Measurements from ENCODE around the gene GZMM. TPM values are rescaled to one million over a fixed set of nuclear protein-coding genes. Genes with fewer than 3 reads are reported as not detected.

Gene GZMM
- total and polyA plus RNA-seq, 7 donors, result 0.11 to 0.23 (median 0.14) TPM; not detected in 4

- intact Hi-C loops (cut with DNase I), result no loop called here
- Histone ChIP-seq H3K27ac (no peak overlapping the region), H3K27me3 (ENCODE audit: insufficient read depth in 3 of 3, low read length in 2 of 3) (peaks cover 0 to 3% (median 0%) of the 10 kb centered on the region in 3 donors), H3K4me1 (no peaks in the 10 kb centered on the region), H3K4me3 (no peak overlapping the region), H3K9me3 (no peaks in the 10 kb centered on the region), H3K36me3 (ENCODE audit: insufficient read depth in 1 of 2, low read depth in 1 of 2) (peaks cover 0 to 2% of the 10 kb centered on the region in 2 donors)
- WGBS, 3 donors, result 79 to 82% (median 80%) methylated on average over 25 to 26 of the region's 26 CpGs
- no peak for DNase-seq
- no peak for TF ChIP-seq CTCF (IDR thresholded peaks at IDR 0.05)
- ATAC-seq, result no peak
Observed at GRCh38 chr19:547836-548720, 4.2 kb downstream of the GZMM start.

- H3K36me3 ChIP-seq (ENCODE audit: insufficient read depth in 1 of 2, low read depth in 1 of 2), result no peaks in the 10 kb centered on the region
- H3K4me1 ChIP-seq, result no peaks in the 10 kb centered on the region
- no peak for TF ChIP-seq CTCF (IDR thresholded peaks at IDR 0.05)
- H3K9me3 ChIP-seq, result no peaks in the 10 kb centered on the region
- DNase-seq (no peak), ATAC-seq (peak in 2 of 4 donors; percentile 7 to 23)
- intact Hi-C loops (cut with DNase I), result no loop called here
- peaks cover 0 to 3% (median 0%) of the 10 kb centered on the region in 3 donors for H3K27me3 ChIP-seq (ENCODE audit: insufficient read depth in 3 of 3, low read length in 2 of 3)
- no peak overlapping the region for H3K27ac ChIP-seq
- H3K4me3 ChIP-seq, result no peak overlapping the region
- WGBS, 3 donors, result 62 to 71% (median 65%) methylated on average over 43 to 52 of the region's 52 CpGs
Observed at GRCh38 chr19:548886-549830, 5.3 kb downstream of the GZMM start.

GRCh38 chr19:554817-555216 is 11.0 kb downstream of the GZMM start:
- DNase-seq, result no peak
- WGBS, 3 donors, result 55 to 64% (median 61%) methylated on average over 20 of the region's 20 CpGs
- no peak overlapping the region for H3K4me3 ChIP-seq
- H3K4me1 ChIP-seq, result no peaks in the 10 kb centered on the region
- no peak for TF ChIP-seq CTCF (IDR thresholded peaks at IDR 0.05)
- H3K27ac ChIP-seq, result no peak overlapping the region
- no peaks in the 10 kb centered on the region for H3K36me3 ChIP-seq (ENCODE audit: insufficient read depth in 1 of 2, low read depth in 1 of 2)
- H3K9me3 ChIP-seq, result no peaks in the 10 kb centered on the region
- intact Hi-C loops (cut with DNase I), result no loop called here
- no peak for ATAC-seq
- peaks cover 0 to 16% (median 0%) of the 10 kb centered on the region in 3 donors for H3K27me3 ChIP-seq (ENCODE audit: insufficient read depth in 3 of 3, low read length in 2 of 3)

- no peak for ATAC-seq
- Histone ChIP-seq H3K27ac (no peak overlapping the region), H3K36me3 (ENCODE audit: insufficient read depth in 1 of 2, low read depth in 1 of 2) (no peaks in the 10 kb centered on the region), H3K27me3 (ENCODE audit: insufficient read depth in 3 of 3, low read length in 2 of 3) (peaks cover 0 to 16% (median 0%) of the 10 kb centered on the region in 3 donors), H3K4me3 (no peak overlapping the region), H3K4me1 (no peaks in the 10 kb centered on the region), H3K9me3 (no peaks in the 10 kb centered on the region)
- intact Hi-C loops (cut with DNase I), result no loop called here
- TF ChIP-seq CTCF (IDR thresholded peaks at IDR 0.05), result no peak
- DNase-seq, result no peak
- WGBS, 3 donors, result 84 to 88% (median 86%) methylated on average over 10 to 14 of the region's 14 CpGs
Observed at GRCh38 chr19:555474-555808, 11.6 kb downstream of the GZMM start.
